Astrocyte (in vitro differentiated cells and primary cell): ENCODE measurements around the gene WNT5B. TPM values are rescaled to one million over a fixed set of nuclear protein-coding genes. Genes with fewer than 3 reads are reported as not detected.

Source experiments
- DNase-seq: peaks from one replicate; pipeline ENCODE4 v3.0.0-alpha.2; 2010; ENCODE audit warnings: low read depth
- FAIRE-seq: peaks from 2 replicates; lab custom pipeline; 2011; peaks lifted over from hg19 to GRCh38; lab: Jason Lieb, UNC
- H2AFZ ChIP-seq: 2 replicates; pipeline ENCODE4 v1.6.0; 2012; ENCODE audit warnings: low read depth, low read length, inconsistent platforms
- H3K27ac ChIP-seq: 2 replicates; pipeline ENCODE4 v1.5.1; 2011; ENCODE audit warnings: low read depth, low read length, inconsistent platforms
- H3K27me3 ChIP-seq: 2 replicates; pipeline ENCODE4 v1.6.0; 2011; ENCODE audit warnings: low read length, inconsistent platforms; ENCODE audit not compliant: insufficient read depth
- H3K36me3 ChIP-seq: 2 replicates; pipeline ENCODE4 v1.5.1; 2011; ENCODE audit warnings: low read length, inconsistent platforms; ENCODE audit not compliant: insufficient read depth
- H3K4me1 ChIP-seq: 2 replicates; pipeline ENCODE4 v1.5.1; 2011; ENCODE audit warnings: low read length, inconsistent platforms; ENCODE audit not compliant: insufficient read depth
- H3K4me2 ChIP-seq: 2 replicates; pipeline ENCODE4 v1.6.0; 2012; ENCODE audit warnings: low read length, inconsistent platforms
- H3K4me3 ChIP-seq: 2 replicates; pipeline ENCODE4 v1.5.1; 2011; ENCODE audit warnings: low read depth, mild to moderate bottlenecking, low read length, inconsistent platforms; ENCODE audit not compliant: insufficient read depth
- H3K79me2 ChIP-seq: 2 replicates; pipeline ENCODE4 v1.6.0; 2012; ENCODE audit warnings: mild to moderate bottlenecking, low read length, inconsistent platforms; ENCODE audit not compliant: insufficient read depth
- H3K9ac ChIP-seq: 2 replicates; pipeline ENCODE4 v1.6.0; 2012; ENCODE audit warnings: mild to moderate bottlenecking, low read length, inconsistent platforms
- H3K9me3 ChIP-seq: 2 replicates; pipeline ENCODE4 v1.5.1; 2012; ENCODE audit warnings: low read depth, mild to moderate bottlenecking, low read length, inconsistent platforms; ENCODE audit not compliant: insufficient read depth
- H4K20me1 ChIP-seq: 2 replicates; pipeline ENCODE4 v1.6.0; 2012; ENCODE audit warnings: low read length, inconsistent platforms; ENCODE audit not compliant: insufficient read depth
- H3K27ac Mint-ChIP-seq: one replicate; pipeline ENCODE4 v1.8.0; 2021; ENCODE audit warnings: mild to moderate bottlenecking, mixed read lengths; ENCODE audit not compliant: unreplicated experiment
- H3K27me3 Mint-ChIP-seq: one replicate; pipeline ENCODE4 v1.8.0; 2021; ENCODE audit warnings: low read depth, mixed read lengths; ENCODE audit not compliant: unreplicated experiment
- H3K36me3 Mint-ChIP-seq: one replicate; pipeline ENCODE4 v1.8.0; 2021; ENCODE audit warnings: low read depth, mixed read lengths; ENCODE audit not compliant: unreplicated experiment
- H3K4me1 Mint-ChIP-seq: one replicate; pipeline ENCODE4 v1.8.0; 2021; ENCODE audit warnings: low read depth, mixed read lengths; ENCODE audit not compliant: unreplicated experiment
- H3K4me3 Mint-ChIP-seq: one replicate; pipeline ENCODE4 v1.8.0; 2021; ENCODE audit warnings: mild to moderate bottlenecking, moderate library complexity, mixed read lengths; ENCODE audit not compliant: unreplicated experiment
- H3K9me3 Mint-ChIP-seq: one replicate; pipeline ENCODE4 v1.8.0; 2021; ENCODE audit warnings: mild to moderate bottlenecking, mixed read lengths; ENCODE audit not compliant: unreplicated experiment
- CTCF ChIP-seq: IDR thresholded peaks from 2 replicates; pipeline ENCODE4 v1.5.1; 2011; ENCODE audit warnings: low read depth, mild to moderate bottlenecking, inconsistent platforms, low read length, moderate library complexity; ENCODE audit not compliant: insufficient read depth
- EZH2 ChIP-seq: IDR thresholded peaks from 2 replicates; pipeline ENCODE4 v1.6.1; 2012; ENCODE audit warnings: mild to moderate bottlenecking, low read length, inconsistent platforms; ENCODE audit not compliant: insufficient read depth
- total RNA-seq: library from RNA; stranded (reverse); gene quantifications from 2 replicates; pipeline ENCODE4 v1.2.1, GENCODE V29; 2021

The WNT5B gene
- total RNA-seq, 1 donor from 2014 or later = 110 TPM

GRCh38 chr12:1632702-1633101 lies 3.7 kb downstream of the WNT5B start:
- Mint-ChIP-seq H3K27me3 (peaks cover 3% of the 10 kb centered on the region), H3K4me1 (peaks cover 25% of the 10 kb centered on the region), H3K36me3 (peaks cover 15% of the 10 kb centered on the region), H3K4me3 (no peak overlapping the region), H3K27ac (no peak overlapping the region), H3K9me3 (no peaks in the 10 kb centered on the region)
- TF ChIP-seq EZH2 (no peak), CTCF (no peak)
- H2AFZ ChIP-seq = no peak overlapping the region
- H3K79me2 ChIP-seq = no peaks in the 10 kb centered on the region
- no peaks in the 10 kb centered on the region for H3K27me3 ChIP-seq
- H3K27ac ChIP-seq = no peak overlapping the region
- H3K4me2 ChIP-seq = no peak overlapping the region
- peaks cover 51% of the 10 kb centered on the region for H4K20me1 ChIP-seq
- H3K36me3 ChIP-seq = peaks cover 9% of the 10 kb centered on the region
- no peak overlapping the region for H3K9ac ChIP-seq
- DNase-seq (no peak), FAIRE-seq (no peak)
- H3K4me1 ChIP-seq = peaks cover 13% of the 10 kb centered on the region
- H3K9me3 ChIP-seq = no peaks in the 10 kb centered on the region
- no peak overlapping the region for H3K4me3 ChIP-seq

GRCh38 chr12:1633459-1633858 lies 4.4 kb downstream of the WNT5B start:
- H3K4me1 ChIP-seq = peaks cover 13% of the 10 kb centered on the region
- Mint-ChIP-seq H3K4me1 (peaks cover 24% of the 10 kb centered on the region), H3K27ac (no peak overlapping the region), H3K4me3 (no peak overlapping the region), H3K36me3 (peaks cover 15% of the 10 kb centered on the region), H3K27me3 (peaks cover 3% of the 10 kb centered on the region), H3K9me3 (no peaks in the 10 kb centered on the region)
- H3K36me3 ChIP-seq = peaks cover 9% of the 10 kb centered on the region
- FAIRE-seq = no peak
- H3K27me3 ChIP-seq = no peaks in the 10 kb centered on the region
- H3K9me3 ChIP-seq = no peaks in the 10 kb centered on the region
- no peak overlapping the region for H3K4me3 ChIP-seq
- no peak overlapping the region for H3K27ac ChIP-seq
- peaks cover 52% of the 10 kb centered on the region for H4K20me1 ChIP-seq
- no peak overlapping the region for H3K9ac ChIP-seq
- TF ChIP-seq EZH2 (no peak), CTCF (no peak)
- no peak for DNase-seq
- no peak overlapping the region for H3K4me2 ChIP-seq
- no peak overlapping the region for H2AFZ ChIP-seq
- no peaks in the 10 kb centered on the region for H3K79me2 ChIP-seq

- H3K9ac ChIP-seq = no peak overlapping the region
- peaks cover 53% of the 10 kb centered on the region for H4K20me1 ChIP-seq
- no peaks in the 10 kb centered on the region for H3K27me3 ChIP-seq
- peaks cover 9% of the 10 kb centered on the region for H3K36me3 ChIP-seq
- FAIRE-seq = no peak
- peaks cover 18% of the 10 kb centered on the region for H3K4me1 Mint-ChIP-seq
- H3K36me3 Mint-ChIP-seq = peaks cover 17% of the 10 kb centered on the region
- H3K27ac Mint-ChIP-seq = no peak overlapping the region
- H3K27ac ChIP-seq = no peak overlapping the region
- H3K27me3 Mint-ChIP-seq = peaks cover 3% of the 10 kb centered on the region
- no peak overlapping the region for H3K4me3 ChIP-seq
- H3K79me2 ChIP-seq = no peaks in the 10 kb centered on the region
- H3K9me3 Mint-ChIP-seq = no peaks in the 10 kb centered on the region
- DNase-seq = no peak
- H3K4me1 ChIP-seq = peaks cover 13% of the 10 kb centered on the region
- no peak overlapping the region for H3K4me2 ChIP-seq
- H2AFZ ChIP-seq = no peak overlapping the region
- TF ChIP-seq EZH2 (no peak), CTCF (no peak)
- no peak overlapping the region for H3K4me3 Mint-ChIP-seq
- no peaks in the 10 kb centered on the region for H3K9me3 ChIP-seq
Observed at GRCh38 chr12:1634149-1634548, 5.1 kb downstream of the WNT5B start.
